ENCODE data around the gene BACE2. TPM values are rescaled to one million over a fixed set of nuclear protein-coding genes. Genes with fewer than 3 reads are reported as not detected.
A peak's percentile ranks its signal among the peaks of the same experiment; 100 is the strongest.

BACE2 gene
- total RNA-seq, 1 donor from 2014 or later: 0.28 TPM

DNA sequence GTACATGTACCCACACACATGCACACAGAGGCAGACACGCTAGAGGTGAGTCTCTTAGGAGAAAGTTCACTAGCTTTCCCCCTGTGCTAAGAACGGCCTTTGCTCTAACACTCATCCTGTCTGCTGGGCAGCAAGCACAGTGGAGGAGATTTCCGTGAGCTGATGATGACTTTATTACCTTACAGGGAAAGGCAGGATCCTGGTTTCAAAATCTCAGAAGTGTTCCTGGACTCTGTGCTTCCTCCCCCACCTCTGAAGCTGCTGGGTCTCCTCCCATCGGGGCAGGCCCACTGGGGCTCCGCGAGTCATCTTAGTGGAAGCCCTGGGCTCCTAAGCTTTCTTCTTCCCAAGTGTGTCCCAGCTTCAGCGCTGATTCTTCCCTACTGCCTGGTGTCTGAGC, 151.3 kb downstream of the BACE2 start:
- H3K9me3 Mint-ChIP-seq: no peaks in the 10 kb centered on the region
- H3K36me3 Mint-ChIP-seq (ENCODE audit: low read depth): no peaks in the 10 kb centered on the region
- no peak overlapping the region for H3K27ac Mint-ChIP-seq
- no peak overlapping the region for H3K4me3 Mint-ChIP-seq
- intact Hi-C loops (cut with micrococcal nuclease): no loop called here
- DNase-seq: no peak
- H3K27me3 Mint-ChIP-seq: peaks cover 52% of the 10 kb centered on the region
- H3K4me1 Mint-ChIP-seq: peaks cover 3% of the 10 kb centered on the region

- Mint-ChIP-seq H3K36me3 (ENCODE audit: low read depth) (no peaks in the 10 kb centered on the region), H3K4me1 (peaks cover 3% of the 10 kb centered on the region), H3K9me3 (no peaks in the 10 kb centered on the region), H3K4me3 (no peak overlapping the region), H3K27me3 (peaks cover 32% of the 10 kb centered on the region), H3K27ac (no peak overlapping the region)
- intact Hi-C loops (cut with micrococcal nuclease): no loop called here
- DNase-seq: peak; percentile 64
Measured at GRCh38 chr21:41321211-41321907, 153.4 kb downstream of the BACE2 start.

DNA sequence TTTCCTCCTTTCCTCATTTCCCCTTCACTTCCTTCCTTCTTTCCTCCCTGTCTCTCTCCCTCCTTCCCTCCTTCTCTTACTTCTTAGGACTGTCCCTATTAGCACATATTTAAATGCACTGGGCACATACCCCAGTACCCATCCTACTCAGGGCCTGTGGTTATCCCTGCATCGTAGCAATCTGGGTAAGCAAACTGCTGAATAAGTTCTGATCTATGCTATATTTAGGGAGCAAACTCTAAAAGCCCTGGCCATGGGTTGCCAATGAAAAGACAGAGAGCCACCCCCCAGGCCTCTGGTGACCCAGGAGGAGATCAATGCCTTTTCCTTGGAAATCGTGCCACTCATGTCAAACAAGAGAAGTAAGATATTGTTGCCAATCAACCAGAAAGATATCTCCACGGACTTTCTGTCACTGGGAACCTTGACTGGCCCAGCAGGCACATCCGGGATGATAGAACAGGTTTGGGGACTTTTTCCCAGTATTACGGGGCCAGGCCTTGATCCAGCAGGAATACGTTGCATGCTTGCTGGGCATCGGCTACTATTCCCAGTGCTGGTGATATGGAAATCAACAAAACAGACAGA, 154.0 kb downstream of the BACE2 start:
- DNase-seq: no peak
- no peaks in the 10 kb centered on the region for H3K9me3 Mint-ChIP-seq
- H3K36me3 Mint-ChIP-seq (ENCODE audit: low read depth): no peaks in the 10 kb centered on the region
- H3K4me1 Mint-ChIP-seq: peaks cover 3% of the 10 kb centered on the region
- no peak overlapping the region for H3K4me3 Mint-ChIP-seq
- intact Hi-C loops (cut with micrococcal nuclease): no loop called here
- H3K27me3 Mint-ChIP-seq: peaks cover 32% of the 10 kb centered on the region
- no peak overlapping the region for H3K27ac Mint-ChIP-seq

GRCh38 chr21:41322496-41323382, 154.8 kb downstream of the BACE2 start:
- intact Hi-C loops (cut with micrococcal nuclease): no loop called here
- H3K27me3 Mint-ChIP-seq: peaks cover 26% of the 10 kb centered on the region

DNA sequence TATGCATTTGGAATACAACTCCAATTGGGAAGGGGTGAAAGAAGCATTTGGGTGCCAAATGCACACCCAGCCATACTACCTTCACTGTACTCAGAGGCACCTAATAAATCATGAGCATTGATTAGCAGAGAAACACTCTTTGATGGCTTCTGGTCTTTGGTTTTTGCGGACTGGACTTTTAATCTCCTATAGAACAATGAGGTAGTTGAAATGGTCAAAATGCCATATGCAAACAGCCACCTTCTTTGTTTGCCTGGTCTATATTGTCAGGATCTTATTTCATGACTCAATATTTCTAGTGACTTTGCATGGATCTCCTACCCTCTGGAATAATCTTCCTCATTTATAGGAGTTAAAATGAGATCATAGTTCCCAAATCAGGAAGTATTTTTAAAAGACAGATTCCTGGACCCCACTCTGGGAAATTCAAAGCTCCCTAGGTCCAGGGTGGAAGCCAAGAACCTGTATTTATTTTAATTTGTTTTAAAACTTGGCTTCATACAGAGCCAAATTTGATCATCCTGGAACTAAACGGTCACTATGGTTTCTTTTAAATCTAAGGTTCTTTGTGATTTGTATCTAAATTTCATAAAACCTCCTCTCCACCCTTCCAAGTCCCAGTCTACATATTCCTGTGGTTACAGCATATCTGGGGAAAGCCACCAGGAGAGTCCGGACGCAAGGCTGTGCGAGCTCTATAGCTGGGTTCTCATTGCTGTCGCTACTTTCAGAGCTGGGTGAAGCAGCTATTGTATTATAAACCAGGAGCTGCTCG, 157.4 kb downstream of the BACE2 start:
- peaks cover 11% of the 10 kb centered on the region for H3K27me3 Mint-ChIP-seq
- no peaks in the 10 kb centered on the region for H3K9me3 Mint-ChIP-seq
- peaks cover 3% of the 10 kb centered on the region for H3K4me1 Mint-ChIP-seq
- intact Hi-C loops (cut with micrococcal nuclease): no loop called here
- H3K4me3 Mint-ChIP-seq: no peak overlapping the region
- H3K36me3 Mint-ChIP-seq (ENCODE audit: low read depth): no peaks in the 10 kb centered on the region
- no peak overlapping the region for H3K27ac Mint-ChIP-seq
- no peak for DNase-seq

More at GRCh38 chr21:41322496-41323382, 154.8 kb downstream of the BACE2 start:
- Mint-ChIP-seq H3K4me1 (peaks cover 3% of the 10 kb centered on the region), H3K27ac (no peak overlapping the region), H3K4me3 (no peak overlapping the region), H3K9me3 (no peaks in the 10 kb centered on the region), H3K36me3 (ENCODE audit: low read depth) (no peaks in the 10 kb centered on the region)
- DNase-seq: no peak

DNA sequence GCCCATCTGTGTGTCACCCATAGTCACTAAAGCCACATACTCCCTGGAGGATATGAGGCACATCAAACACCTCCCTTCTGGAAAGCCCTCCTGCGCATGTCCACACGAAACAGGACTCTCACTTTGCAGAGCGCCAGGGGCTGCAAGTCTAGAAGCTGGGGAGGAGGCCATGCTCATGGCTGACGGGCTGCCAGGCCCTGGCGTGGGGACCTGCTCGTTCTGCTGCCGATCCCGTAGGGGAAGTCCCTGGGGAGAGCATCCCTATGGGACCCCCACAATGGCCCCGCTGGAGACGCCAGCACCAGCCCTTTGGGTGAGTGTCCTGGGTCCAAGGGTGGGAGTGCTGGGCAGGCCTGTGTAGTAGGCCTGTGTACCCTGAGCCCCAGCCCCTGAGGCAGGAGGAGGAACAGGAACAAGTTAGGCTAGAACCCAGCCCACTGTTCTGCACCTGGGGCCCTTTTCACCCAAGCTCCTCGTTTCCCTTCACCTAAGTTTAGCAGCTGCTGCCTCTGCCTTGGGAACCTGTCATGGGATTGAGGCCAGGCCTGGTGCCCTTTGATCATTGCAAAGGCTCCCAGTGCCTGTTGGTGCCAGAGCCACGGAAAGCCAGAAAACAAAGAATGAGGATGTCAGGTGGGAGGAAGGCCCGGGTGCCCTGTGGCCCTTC, 158.6 kb downstream of the BACE2 start:
- peaks cover 4% of the 10 kb centered on the region for H3K9me3 Mint-ChIP-seq
- intact Hi-C loops (cut with micrococcal nuclease): no loop called here
- no peak for DNase-seq
- H3K36me3 Mint-ChIP-seq (ENCODE audit: low read depth): no peaks in the 10 kb centered on the region
- no peak overlapping the region for H3K27ac Mint-ChIP-seq
- H3K4me1 Mint-ChIP-seq: peaks cover 2% of the 10 kb centered on the region
- peaks cover 13% of the 10 kb centered on the region for H3K27me3 Mint-ChIP-seq
- H3K4me3 Mint-ChIP-seq: no peak overlapping the region

DNA sequence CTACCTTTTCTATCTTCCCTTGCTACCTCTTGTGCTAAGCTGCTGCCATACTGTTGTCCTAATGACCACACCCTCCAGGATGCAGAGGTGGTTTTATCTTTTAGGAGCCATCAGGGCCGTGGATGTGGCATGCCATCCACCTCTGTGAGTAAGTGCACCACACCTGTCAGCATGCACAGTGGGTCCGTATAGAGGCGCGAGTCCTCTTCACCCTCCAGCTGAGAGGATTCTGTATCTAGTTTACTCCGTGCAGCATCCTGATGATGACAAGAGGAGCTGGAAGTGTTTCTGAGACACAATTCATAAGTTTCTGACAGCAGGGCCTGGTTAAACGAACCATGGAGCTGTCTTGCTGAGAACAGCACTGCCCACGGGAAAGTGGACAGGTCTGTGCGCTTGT, 159.8 kb downstream of the BACE2 start:
- intact Hi-C loops (cut with micrococcal nuclease): no loop called here

DNA sequence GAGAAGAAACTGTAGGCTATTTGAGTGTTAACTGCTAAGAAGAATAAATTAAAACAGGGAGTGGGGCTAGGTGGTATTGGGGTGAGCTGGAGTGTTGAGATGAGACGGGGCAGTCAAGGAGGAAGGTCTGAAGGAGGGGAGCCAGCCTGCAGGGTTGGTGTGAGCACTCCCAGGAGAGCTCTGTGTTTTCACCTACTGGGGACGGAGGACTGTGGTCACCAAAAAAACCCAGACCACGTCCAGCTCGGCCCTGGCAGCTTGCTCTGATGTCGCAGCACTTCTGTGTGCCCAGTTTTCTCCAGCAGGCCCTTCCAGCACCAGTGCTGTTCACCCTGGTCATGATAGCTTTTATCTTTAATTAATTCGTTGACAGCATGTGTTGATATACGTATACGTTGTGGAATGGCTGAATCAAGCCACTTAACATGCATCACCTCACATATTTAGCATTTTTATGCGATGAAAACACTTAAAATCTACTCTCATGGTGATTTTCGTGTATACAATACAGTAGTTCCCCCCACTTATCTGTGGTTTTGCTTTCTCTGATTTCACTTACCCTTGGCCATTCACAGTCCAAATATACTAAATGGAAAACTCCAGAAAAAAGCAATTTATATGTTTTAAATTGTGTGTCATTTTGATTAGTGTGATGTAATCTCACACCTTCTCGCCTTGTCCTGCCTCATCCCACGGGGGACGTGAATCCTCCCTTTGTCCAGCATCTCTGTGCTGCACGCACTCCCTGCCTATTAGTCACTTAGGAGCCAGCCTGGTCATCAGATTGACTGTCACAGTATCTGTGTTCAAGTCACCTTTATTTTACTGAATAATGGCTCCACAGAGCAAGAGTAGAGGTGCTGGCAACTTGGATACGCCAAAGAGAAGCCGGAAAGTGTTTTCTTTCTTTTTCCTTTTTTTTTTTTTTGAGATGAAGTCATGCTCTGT, 161.0 kb downstream of the BACE2 start:
- Mint-ChIP-seq H3K27ac (no peak overlapping the region), H3K4me3 (no peak overlapping the region), H3K4me1 (no peaks in the 10 kb centered on the region), H3K36me3 (ENCODE audit: low read depth) (no peaks in the 10 kb centered on the region), H3K27me3 (peaks cover 30% of the 10 kb centered on the region), H3K9me3 (peaks cover 17% of the 10 kb centered on the region)
- no peak for DNase-seq
- intact Hi-C loops (cut with micrococcal nuclease): no loop called here

More for the DNA sequence above, 159.8 kb downstream of the BACE2 start:
- Mint-ChIP-seq H3K4me3 (no peak overlapping the region), H3K4me1 (no peaks in the 10 kb centered on the region), H3K36me3 (ENCODE audit: low read depth) (no peaks in the 10 kb centered on the region), H3K9me3 (peaks cover 8% of the 10 kb centered on the region), H3K27ac (no peak overlapping the region), H3K27me3 (peaks cover 20% of the 10 kb centered on the region)
- DNase-seq: no peak

Other genes starting within 250 kb of the BACE2 start
- not detected in 2 replicates for gene FAM3B, start 148.6 kb downstream of the BACE2 start, total RNA-seq
- gene MX2, start 193.9 kb downstream of the BACE2 start, total RNA-seq: 8.6 and 11.5 TPM in 2 replicates

Data from activated CD4-positive, alpha-beta T cell treated with anti-CD3 and anti-CD28 coated beads, Interleukin-2, amount 10 ng/mL, durations not matched to agents 24 days and 14 days (primary cell).